Adrenal gland (tissue), 5 donors: Measurements from ENCODE around the gene CTNND2.

Experiments
- POLR2A ChIP-seq, 2 donors: fragments of 450-650 bp; IDR thresholded peaks; one replicate each; pipeline ENCODE4 v1.6.1; 2017; ENCODE audit warnings: antibody characterized with exemption in 2 of 2, mild to moderate bottlenecking in 2 of 2, moderate library complexity in 1 of 2
- TF ChIP-seq, protein P1 (sequence below), 6 experiments: fragments of 450-650 bp in 4 of 6; fragments of 200-600 bp in 2 of 6; sonication (generic) in 1 of 6; IDR thresholded peaks; 1 replicate in 5 of 6; 2 replicates in 1 of 6; pipeline versions ENCODE4 v1.5.1 to v1.8.0; 2016 to 2021; ENCODE audit warnings: antibody characterized with exemption in 6 of 6, mild to moderate bottlenecking in 2 of 6, moderate library complexity in 1 of 6
- donor health status: DM: no; HTN: no; CAD: no.

DNA sequence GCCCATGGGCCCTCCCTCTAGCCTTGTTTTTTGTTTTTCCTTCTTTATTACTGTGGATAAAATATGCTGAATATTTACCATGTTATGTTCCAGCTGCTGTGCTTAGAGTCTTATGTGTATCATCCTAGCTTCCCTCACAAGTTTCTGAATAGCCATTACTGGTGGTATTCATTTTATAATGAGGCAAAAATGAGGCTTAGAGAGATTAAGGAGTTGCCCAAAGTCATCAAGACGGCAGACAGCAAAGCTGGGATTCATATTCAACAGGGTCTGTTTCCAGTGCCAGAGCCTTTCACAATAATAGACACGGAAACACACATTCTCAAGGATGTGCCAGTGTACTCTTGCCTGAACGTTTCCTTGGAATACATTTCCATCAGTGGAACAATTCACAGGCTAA, 258.1 kb downstream of the CTNND2 start:
- no peak for TF ChIP-seq POLR2A (IDR thresholded peaks at IDR 0.05)
- TF ChIP-seq, protein P1, sequence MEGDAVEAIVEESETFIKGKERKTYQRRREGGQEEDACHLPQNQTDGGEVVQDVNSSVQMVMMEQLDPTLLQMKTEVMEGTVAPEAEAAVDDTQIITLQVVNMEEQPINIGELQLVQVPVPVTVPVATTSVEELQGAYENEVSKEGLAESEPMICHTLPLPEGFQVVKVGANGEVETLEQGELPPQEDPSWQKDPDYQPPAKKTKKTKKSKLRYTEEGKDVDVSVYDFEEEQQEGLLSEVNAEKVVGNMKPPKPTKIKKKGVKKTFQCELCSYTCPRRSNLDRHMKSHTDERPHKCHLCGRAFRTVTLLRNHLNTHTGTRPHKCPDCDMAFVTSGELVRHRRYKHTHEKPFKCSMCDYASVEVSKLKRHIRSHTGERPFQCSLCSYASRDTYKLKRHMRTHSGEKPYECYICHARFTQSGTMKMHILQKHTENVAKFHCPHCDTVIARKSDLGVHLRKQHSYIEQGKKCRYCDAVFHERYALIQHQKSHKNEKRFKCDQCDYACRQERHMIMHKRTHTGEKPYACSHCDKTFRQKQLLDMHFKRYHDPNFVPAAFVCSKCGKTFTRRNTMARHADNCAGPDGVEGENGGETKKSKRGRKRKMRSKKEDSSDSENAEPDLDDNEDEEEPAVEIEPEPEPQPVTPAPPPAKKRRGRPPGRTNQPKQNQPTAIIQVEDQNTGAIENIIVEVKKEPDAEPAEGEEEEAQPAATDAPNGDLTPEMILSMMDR (IDR thresholded peaks at IDR 0.05) = no peak
